OCI-LY3 (cell line): ENCODE data around the gene ART5.

Experiments used
- EZH2phosphoT487 ChIP-seq: fragments of 200-600 bp; shearing (Covaris generic); IDR thresholded peaks from 2 replicates; pipeline ENCODE4 v1.6.1; 2018; ENCODE audit warnings: antibody characterized with exemption, mixed run types, low read depth
- TF ChIP-seq, protein P1 (sequence below): fragments of 200-600, 300-600 bp; sonication (generic); IDR thresholded peaks from 2 replicates; pipeline ENCODE4 v1.5.1; 2014; ENCODE audit warnings: antibody characterized with exemption, low read length, low read depth

DNA sequence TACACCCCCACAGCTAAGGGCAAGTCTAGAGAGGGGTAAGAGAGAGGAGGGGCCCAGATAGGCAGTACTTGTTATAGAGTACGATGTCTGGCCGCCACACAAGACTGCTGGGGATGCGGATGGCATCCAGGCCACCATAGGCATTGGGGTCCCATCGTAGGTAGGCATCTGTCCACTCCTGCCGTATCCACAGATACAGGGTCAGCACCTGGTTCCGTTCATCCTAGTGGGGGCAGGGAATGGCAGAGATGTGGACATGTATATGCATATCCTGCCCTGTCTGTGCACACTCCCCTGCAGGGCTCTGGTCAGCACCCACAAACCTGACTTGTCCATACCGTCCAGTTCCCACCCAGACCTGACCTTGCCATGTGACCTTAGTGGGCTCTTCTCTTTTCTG lies 27.3 kb upstream of the ART5 start:
- TF ChIP-seq EZH2phosphoT487 = no peak
- TF ChIP-seq, protein P1, sequence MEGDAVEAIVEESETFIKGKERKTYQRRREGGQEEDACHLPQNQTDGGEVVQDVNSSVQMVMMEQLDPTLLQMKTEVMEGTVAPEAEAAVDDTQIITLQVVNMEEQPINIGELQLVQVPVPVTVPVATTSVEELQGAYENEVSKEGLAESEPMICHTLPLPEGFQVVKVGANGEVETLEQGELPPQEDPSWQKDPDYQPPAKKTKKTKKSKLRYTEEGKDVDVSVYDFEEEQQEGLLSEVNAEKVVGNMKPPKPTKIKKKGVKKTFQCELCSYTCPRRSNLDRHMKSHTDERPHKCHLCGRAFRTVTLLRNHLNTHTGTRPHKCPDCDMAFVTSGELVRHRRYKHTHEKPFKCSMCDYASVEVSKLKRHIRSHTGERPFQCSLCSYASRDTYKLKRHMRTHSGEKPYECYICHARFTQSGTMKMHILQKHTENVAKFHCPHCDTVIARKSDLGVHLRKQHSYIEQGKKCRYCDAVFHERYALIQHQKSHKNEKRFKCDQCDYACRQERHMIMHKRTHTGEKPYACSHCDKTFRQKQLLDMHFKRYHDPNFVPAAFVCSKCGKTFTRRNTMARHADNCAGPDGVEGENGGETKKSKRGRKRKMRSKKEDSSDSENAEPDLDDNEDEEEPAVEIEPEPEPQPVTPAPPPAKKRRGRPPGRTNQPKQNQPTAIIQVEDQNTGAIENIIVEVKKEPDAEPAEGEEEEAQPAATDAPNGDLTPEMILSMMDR = no peak
